SKM-1 treated with dmso at 0.1 percent for 144 hours (cell line): ENCODE results near the gene C1orf74.
A peak's percentile ranks its signal among the peaks of the same experiment; 100 is the strongest.

Experiments used
- DNase-seq: peaks from one replicate; lab custom pipeline; 2025; ENCODE audit not compliant: unreplicated experiment; lab: John Stamatoyannopoulos, UW

The C1orf74 gene

GRCh38 chr1:209784265-209785169 lies at the start of gene C1orf74:
Gene C1orf74 (minus strand): TSS chr1:209784559. CDS start chr1:209783634, 925 bp downstream.
- DNase-seq: peak; percentile 99

GRCh38 chr1:209831615-209832014 lies 47.3 kb upstream of the C1orf74 start:
- DNase-seq: no peak

DNA sequence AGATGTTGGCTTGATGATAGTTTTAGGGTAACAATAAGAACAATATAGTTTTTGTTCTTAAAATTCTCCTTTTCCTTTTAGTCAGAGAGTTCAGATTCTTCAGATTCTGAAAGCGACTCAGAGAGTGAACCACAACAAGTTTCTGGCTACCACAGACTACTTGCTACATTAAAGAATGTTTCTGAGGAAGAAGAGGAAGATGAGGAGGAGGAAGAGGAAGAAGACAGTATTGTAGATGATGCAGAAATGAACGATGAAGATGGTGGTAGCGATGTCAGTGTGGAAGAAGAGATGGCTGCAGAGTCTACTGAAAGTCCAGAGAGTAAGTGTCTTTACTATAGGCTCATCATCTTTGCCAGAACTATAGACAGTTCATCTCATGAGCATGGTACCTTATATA lies 46.4 kb upstream of the C1orf74 start:
- no peak for DNase-seq

GRCh38 chr1:209829716-209830115 lies 45.4 kb upstream of the C1orf74 start:
- DNase-seq: no peak

GRCh38 chr1:209827384-209828262 lies 43.3 kb upstream of the C1orf74 start, which contains the start of gene UTP25:
Gene UTP25 (plus strand): TSS chr1:209827972. CDS start chr1:209828064, 92 bp downstream.
- DNase-seq: peak; percentile 99

DNA sequence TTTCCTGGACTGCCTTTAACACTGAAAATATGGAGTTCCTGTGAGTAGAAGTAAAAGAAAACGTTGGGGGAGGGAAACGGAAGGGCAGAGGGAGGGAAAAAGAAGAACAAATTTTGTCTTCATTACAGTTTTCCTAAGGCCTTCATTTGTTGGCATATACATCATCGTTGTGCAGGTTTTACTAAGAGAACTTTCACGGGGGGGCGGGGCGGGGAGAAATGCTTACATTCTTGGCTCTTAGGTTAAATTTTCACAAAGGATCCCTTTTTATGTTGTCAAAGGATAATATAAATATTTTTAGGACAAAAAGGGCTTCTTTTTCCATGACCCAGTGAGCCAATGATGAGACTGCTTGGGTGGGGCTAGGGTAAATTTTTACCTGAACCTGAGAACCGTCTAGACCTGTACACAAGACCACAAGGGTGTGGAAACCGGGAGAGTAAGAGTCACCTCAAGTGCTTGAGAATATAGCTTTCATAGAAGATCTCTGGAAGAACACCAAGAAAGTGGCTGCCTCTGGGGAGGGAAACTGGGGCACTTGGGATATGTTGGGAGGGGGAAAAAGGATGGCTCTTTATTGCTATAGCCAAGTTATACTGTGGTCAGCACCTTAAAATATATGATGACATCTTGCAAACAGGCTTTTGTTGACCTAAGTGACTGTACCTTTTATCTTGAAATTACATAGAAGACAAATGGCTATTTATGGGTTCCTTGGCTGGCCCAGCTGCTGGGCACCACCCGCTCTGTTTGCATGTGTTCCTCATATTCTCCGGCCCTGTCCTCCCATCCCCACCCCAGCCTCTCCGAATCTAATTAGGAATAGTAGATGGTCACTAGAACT lies 41.5 kb upstream of the C1orf74 start:
- no peak for DNase-seq

GRCh38 chr1:209823143-209824041 lies 39.0 kb upstream of the C1orf74 start:
- DNase-seq: peak; percentile 74

GRCh38 chr1:209822706-209823105 lies 38.3 kb upstream of the C1orf74 start:
- DNase-seq: no peak

GRCh38 chr1:209820986-209821385 lies 36.6 kb upstream of the C1orf74 start:
- no peak for DNase-seq

DNA sequence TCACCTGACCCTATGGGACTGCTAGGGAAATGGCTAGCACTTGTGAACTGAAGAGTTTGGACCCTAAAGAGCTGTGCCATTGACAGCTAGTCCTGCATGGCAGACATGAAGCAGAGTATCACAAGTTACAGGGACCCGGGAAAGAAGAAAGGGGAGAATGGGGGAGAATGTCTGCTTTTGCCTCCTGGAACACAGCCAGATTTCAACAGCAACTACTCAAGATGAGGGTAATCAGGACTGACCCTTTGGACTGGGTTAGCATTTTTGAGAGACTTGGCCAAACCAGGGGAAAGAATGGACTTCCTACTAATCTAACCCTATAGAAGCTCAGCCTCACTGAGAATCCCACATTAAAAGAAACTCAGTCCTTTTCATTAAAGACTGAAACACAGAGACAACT lies 34.7 kb upstream of the C1orf74 start:
- DNase-seq: no peak

GRCh38 chr1:209817691-209818090 lies 33.3 kb upstream of the C1orf74 start:
- no peak for DNase-seq

- no peak for DNase-seq
These were observed 32.6 kb upstream of the C1orf74 start for GRCh38 chr1:209816923-209817322.

- DNase-seq: no peak
These were observed 31.6 kb upstream of the C1orf74 start for GRCh38 chr1:209815931-209816341.

GRCh38 chr1:209815490-209815889 lies 31.1 kb upstream of the C1orf74 start:
- DNase-seq: no peak

DNA sequence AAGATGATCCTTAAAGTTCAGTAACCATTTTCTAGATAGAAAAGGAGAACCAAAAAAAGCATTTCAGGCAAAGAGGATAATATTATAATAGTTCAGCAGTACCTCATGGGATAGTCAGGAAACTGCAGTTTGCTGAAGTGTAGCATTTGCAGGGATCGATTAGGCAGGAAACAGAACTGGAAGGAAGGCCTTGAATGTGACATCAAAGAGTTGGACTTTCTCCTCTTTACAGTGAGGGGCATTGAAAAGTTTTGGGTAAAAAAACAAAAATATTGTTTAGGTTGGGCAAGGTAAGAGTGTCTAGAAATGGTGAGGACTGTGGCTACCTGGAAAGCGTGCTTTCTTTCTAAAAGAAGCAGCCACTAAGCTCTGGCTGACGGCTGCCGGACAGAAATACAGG lies 29.5 kb upstream of the C1orf74 start:
- no peak for DNase-seq

- DNase-seq: no peak
These were observed 26.4 kb upstream of the C1orf74 start for GRCh38 chr1:209810783-209811182.

DNA sequence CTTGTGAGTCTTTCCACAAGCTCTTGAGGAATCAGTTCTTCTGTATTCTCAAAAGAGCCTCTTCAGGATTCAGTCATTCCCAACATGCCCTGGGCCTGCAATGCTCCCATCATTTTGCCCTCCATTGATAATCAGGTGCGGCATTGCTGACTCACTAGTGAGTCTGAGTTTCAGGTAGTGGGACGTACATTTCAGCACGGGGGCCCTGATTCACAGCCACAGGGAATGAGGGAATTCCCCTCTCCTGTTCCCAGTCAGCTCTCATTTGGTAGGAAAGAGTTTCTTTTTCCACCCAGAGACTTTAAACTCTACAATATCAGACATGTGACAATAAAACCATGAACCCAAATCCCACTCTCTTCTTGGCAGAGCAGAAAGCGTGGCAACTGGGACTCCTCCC lies 25.3 kb upstream of the C1orf74 start:
- DNase-seq: no peak

DNA sequence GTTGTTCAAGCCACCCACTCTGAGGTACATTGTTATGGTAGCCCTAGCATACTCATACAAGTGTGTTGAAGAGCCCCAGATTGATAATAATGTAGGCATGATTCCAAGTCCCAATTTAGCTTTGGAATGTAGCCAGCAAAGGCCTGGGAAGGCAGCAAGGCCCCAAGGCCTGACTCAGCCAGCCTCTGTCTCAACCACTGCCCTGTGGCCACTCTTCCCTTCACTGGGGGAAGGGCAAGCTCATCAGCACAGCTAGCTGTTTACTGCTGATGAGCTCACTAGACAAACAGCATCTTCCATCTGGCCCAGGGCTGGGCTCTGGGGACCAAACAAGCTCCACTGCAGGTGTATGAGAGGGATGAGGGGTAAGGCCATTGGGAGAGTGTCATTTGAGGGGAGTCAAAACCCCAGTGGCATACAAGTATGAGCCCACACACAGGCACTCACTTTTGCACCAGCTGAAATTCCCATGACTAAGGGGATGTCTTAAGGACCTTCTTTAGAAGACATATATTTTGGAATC lies 23.8 kb upstream of the C1orf74 start:
- no peak for DNase-seq

DNA sequence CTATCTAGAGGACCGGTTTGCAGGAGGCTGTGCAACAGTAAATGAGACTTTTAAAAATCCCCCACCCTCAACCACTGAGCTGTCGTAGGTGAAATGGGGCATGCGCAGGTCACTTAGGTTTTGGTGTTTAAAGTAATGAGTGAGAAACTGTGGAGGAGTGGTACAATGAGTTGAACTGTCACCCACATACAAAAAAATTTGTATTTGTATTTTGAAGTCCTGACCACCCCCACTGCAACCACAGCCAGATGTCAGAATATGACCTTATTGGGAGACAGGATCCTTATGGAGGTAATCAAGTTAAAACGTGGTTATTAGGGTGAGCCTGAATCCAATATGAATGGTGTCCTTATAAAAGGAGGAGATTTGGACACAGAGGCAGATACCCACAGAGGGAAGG lies 23.1 kb upstream of the C1orf74 start:
- DNase-seq: no peak
